ENCODE data around the gene HNRNPA3.
"Not testable (repeated sequence)": the region's sequence is repeated elsewhere in the genome, so short reads cannot be mapped to it uniquely, and the experiment has no call there.

DNA sequence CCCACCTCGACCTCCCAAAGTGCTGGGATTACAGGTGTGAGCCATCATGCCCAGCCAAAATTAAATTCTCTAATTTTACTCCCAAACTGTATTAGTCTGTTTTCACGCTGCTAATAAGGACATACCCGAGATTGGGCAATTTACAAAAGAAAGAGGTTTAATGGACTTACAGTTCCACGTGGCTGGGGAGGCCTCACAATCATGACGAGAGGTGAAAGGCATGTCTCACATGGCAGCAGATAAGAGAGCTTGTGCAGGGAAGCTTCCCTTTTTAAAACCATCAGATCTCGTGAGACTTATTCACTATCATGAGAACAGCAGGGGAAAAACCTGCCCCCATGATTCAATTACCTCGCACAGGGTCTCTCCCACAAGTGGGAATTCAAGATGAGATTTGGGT, 26.6 kb upstream of the HNRNPA3 start:
- not testable (repeated sequence) for TF ChIP-seq SUZ12 (IDR thresholded peaks at IDR 0.05); FOXM1 (IDR thresholded peaks at IDR 0.05; ENCODE audit: borderline replicate concordance); HDGF (IDR thresholded peaks at IDR 0.05; ENCODE audit: borderline replicate concordance); L3MBTL2 (conservative IDR thresholded peaks at IDR 0.05); ZNF384 (IDR thresholded peaks at IDR 0.05); FOXA1 (IDR thresholded peaks at IDR 0.05); CTBP1 (IDR thresholded peaks at IDR 0.05; ENCODE audit: borderline replicate concordance); SP1 (IDR thresholded peaks at IDR 0.05); ELF4 (IDR thresholded peaks at IDR 0.05); BHLHE40 (IDR thresholded peaks at IDR 0.05; ENCODE audit: borderline replicate concordance); ARNT (IDR thresholded peaks at IDR 0.05)
- TF ChIP-seq, protein P1, sequence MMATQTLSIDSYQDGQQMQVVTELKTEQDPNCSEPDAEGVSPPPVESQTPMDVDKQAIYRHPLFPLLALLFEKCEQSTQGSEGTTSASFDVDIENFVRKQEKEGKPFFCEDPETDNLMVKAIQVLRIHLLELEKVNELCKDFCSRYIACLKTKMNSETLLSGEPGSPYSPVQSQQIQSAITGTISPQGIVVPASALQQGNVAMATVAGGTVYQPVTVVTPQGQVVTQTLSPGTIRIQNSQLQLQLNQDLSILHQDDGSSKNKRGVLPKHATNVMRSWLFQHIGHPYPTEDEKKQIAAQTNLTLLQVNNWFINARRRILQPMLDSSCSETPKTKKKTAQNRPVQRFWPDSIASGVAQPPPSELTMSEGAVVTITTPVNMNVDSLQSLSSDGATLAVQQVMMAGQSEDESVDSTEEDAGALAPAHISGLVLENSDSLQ (IDR thresholded peaks at IDR 0.05) = not testable (repeated sequence)

Measured in HEK293T (cell line).